Measurements from ENCODE around the gene TRABD2B. TPM values are rescaled to one million over a fixed set of nuclear protein-coding genes. Genes with fewer than 3 reads are reported as not detected.
A peak's percentile ranks its signal among the peaks of the same experiment; 100 is the strongest.

Gene TRABD2B
- polyA plus RNA-seq, 1 of the 3 experiments (the other 2 are of a cell fraction): 0.03 TPM

- TF ChIP-seq IRF3 (IDR thresholded peaks at IDR 0.05; ENCODE audit: low read depth, low read length) (0 out of 2 replicates have a peak, but pooled peaks have one; percentile 6), FOXJ3 (CRISPR knock-in tag; IDR thresholded peaks at IDR 0.05) (no peak), POLR2AphosphoS5 (IDR thresholded peaks at IDR 0.05; ENCODE audit: low read depth, low read length) (no peak), RXRA (IDR thresholded peaks at IDR 0.05; ENCODE audit: borderline replicate concordance, low read depth) (no peak), SMC3 (IDR thresholded peaks at IDR 0.05; ENCODE audit: low read depth, low read length) (no peak), EZH2phosphoT487 (IDR thresholded peaks at IDR 0.05; ENCODE audit: borderline replicate concordance, low read depth) (no peak), JUND (IDR thresholded peaks at IDR 0.05) (no peak), FOSL2 (IDR thresholded peaks at IDR 0.05; ENCODE audit: borderline replicate concordance, low read depth) (no peak), YY1 (IDR thresholded peaks at IDR 0.05; ENCODE audit: low read depth) (no peak), MXI1 (IDR thresholded peaks at IDR 0.05; ENCODE audit: low read depth, low read length) (no peak; the same call in 1 of the 2 replicates), EP300 (IDR thresholded peaks at IDR 0.05; ENCODE audit: borderline replicate concordance in 1 of 2, low read depth in 1 of 2, low read length in 1 of 2) (peak in 1 of 2 experiments; percentile 24; a peak in 1 of 4 replicates), USF2 (IDR thresholded peaks at IDR 0.05; ENCODE audit: borderline replicate concordance, low read depth, low read length) (no peak), GATA2 (CRISPR knock-in tag; IDR thresholded peaks at IDR 0.05) (peak; percentile 83), MAX (IDR thresholded peaks at IDR 0.05; ENCODE audit: low read depth) (no peak), MEF2A (IDR thresholded peaks at IDR 0.05; ENCODE audit: borderline replicate concordance, low read depth) (no peak), NFIC (IDR thresholded peaks at IDR 0.05; ENCODE audit: borderline replicate concordance) (no peak), TCF12 (IDR thresholded peaks at IDR 0.05) (no peak), USF1 (IDR thresholded peaks at IDR 0.05; ENCODE audit: borderline replicate concordance, low read depth) (no peak), RCOR1 (IDR thresholded peaks at IDR 0.05; ENCODE audit: low read length) (peak; percentile 60), TAF1 (IDR thresholded peaks at IDR 0.05; ENCODE audit: borderline replicate concordance, low read depth, low read length) (no peak), REST (IDR thresholded peaks at IDR 0.05; ENCODE audit: low read depth, low read length) (no peak), NRF1 (IDR thresholded peaks at IDR 0.05; ENCODE audit: low read depth, low read length) (no peak)
These were observed 5.5 kb downstream of the TRABD2B start (continued) for GRCh38 chr1:47991673-47992072.

Data from SK-N-SH (cell line).